Activated CD4-positive, CD25-positive, alpha-beta regulatory T cell treated with anti-CD3 and anti-CD28 coated beads, Interleukin-2, amount 50 U/mL, for 72 hours (primary cell): ENCODE results near the gene NDUFV1.
A peak's percentile ranks its signal among the peaks of the same experiment; 100 is the strongest.
"Not testable (repeated sequence)": the region's sequence is repeated elsewhere in the genome, so short reads cannot be mapped to it uniquely, and the experiment has no call there.

Source experiments
- DNase-seq: peaks from one replicate; pipeline ENCODE4 v3.0.0; 2021

The NDUFV1 gene

DNA sequence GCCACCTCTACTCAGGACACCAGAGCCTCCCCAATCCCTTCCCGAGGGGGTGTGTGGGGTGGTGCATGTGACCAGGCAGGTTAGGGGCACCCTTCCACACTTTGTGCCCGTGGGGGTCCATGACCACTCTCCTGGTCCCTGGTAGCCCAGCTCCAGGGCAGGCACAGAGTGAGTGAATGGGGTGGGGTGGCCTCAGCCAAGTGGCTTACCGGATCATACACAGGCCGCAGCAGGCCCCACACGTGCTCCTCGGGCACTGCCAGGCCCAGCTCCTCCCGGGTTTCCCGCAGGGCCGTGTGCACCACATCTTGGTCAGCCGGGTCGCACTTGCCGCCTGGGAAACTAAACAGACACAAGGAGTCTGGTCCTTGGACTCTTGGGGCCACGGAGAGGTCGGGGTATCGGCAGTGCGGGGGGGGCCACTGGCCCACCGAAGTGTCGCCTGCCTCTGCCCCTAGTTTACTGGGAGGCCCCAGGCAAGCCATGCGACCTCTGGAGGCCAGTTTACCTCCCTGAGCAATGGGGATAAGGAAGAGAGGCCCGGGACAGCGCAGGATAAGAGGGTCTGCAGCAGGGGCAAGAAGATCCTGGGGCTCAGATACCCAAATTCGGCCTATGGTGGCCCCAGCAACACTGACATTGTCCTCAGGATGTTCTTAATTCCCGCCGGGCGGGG lies 22.1 kb downstream of the NDUFV1 start:
- no peak for DNase-seq

DNA sequence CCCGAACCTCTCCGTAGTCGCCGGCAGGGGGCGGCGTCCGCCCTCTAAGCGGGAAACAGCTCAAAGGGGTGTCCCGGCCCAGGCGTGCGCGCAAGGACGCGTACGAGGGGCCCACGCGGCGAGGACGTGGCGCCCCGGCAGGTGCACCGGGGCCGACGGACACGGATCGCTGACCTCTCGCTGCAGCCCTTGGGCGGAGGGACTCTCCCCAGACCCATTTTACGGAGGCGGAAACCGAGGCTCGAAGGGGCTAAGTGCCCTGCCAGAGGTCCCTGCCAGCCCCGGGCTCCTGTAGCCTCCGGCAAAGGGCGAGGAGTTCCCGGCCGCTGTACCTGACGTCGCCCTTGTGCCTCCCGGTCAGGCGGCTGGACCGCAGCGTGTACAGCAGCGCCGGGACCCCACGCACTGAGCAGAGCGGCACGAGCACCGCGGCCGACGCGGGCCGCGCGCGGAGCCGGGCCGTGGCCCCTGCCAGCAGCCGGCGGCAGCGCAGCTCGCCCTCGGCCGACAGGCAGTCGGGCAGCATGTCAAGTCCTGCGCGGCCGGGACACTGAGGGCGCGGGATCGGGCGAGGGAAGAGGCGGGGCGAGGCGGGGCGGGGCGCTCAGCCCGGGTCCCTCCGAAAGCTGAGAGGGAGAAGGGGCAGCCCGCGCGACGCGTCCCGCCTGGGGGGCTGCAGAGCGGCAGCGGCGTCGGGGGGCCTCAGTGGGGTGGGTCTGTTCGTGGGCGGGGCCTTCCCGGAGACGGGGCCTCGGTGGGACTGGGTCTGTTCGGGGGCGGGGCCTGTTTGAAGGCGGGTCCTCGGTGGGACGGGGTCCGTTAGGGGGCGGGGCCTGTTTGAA lies 22.9 kb downstream of the NDUFV1 start, which contains the start of gene NUDT8:
Gene NUDT8, minus strand, starts transcription at position 552 of the 842 bp plus-strand sequence. Its CDS starts 26 bp downstream, at position 526.
- DNase-seq, result peak; percentile 94

- peak; percentile 95 for DNase-seq
These were observed 23.6 kb downstream of the NDUFV1 start for GRCh38 chr11:67630228-67630942.

- DNase-seq, result no peak
These were observed 24.2 kb downstream of the NDUFV1 start for GRCh38 chr11:67630943-67631331.

DNA sequence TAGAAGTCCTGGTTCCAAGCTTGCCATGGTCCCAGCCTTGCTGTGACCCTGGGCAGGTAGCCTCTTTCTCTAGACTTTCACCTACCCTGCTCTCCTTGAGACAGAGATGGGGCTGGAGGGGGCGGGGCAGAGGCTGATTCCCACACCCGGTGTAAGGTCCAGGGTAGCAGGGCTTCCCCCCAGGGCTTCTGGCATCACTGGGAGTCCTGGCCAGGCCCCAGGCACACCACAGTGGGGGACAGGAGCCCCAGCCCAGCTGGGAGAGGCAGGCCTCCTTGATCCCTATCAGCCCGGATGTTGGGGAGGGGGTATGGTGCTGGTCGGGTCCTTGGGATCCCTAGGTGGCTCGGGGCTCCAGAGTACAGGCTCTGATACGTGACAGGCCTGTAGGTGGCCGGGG lies 24.7 kb downstream of the NDUFV1 start:
- no peak for DNase-seq

DNA sequence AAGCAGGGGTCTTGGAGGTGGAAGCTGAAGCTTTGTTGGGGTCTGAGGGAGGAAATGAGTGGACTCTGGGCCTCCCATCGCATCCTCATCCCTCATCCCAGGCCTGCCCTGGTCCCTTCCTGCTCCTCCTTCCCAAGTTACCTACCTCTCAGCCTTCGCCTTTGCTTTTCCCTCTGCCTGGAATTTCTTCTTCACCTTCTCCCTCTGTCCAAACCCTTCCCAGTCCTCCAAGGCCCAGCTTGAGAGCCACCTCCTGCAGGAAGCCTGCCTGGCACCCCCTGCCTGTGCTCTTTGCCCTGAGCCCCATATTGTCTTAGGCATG lies 25.1 kb downstream of the NDUFV1 start:
- no peak for DNase-seq

- DNase-seq, result no peak
These were observed 25.6 kb downstream of the NDUFV1 start for GRCh38 chr11:67632175-67632981.

DNA sequence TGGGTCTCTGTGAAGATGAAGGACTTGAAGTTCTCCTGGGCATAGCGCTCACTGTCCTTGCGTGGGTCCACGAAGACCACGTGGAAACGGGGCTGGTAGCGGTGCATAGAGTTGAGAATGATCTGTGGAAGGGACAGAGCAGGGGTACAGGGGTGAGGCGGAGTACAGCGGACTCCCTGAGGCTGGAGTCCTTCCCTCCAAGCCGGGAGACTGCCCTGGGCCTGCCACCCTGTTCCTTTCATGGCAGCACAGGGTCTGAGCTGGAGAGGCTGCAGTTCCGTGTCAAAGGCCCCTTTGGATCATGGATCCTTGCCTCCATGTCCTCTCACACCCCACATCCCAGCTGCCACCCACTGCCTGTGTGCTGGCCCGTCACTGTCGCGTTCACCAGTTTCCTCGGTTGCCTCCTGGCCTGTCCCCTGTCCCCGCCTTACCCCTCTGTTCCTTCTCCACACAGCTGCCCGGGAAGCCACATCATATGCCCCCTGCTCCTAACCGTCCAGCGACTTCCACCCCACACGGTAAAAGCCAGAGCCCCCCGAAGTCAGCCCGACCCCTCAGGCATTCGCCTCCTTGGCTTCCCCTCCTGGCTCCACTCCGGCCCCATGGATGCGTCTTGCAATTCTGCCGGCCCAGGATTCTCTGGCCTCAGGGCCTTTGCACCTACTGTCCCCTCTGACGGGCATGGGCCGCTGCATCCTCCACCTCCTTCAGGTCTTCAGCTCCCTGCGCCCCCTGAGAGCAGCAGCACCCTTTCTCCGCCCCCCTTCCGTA lies 26.4 kb downstream of the NDUFV1 start:
- DNase-seq, result no peak

GRCh38 chr11:67633758-67634365 lies 27.1 kb downstream of the NDUFV1 start:
- DNase-seq, result no peak

- no peak for DNase-seq
These were observed 27.9 kb downstream of the NDUFV1 start for GRCh38 chr11:67634366-67635230.

GRCh38 chr11:67635231-67635521 lies 28.4 kb downstream of the NDUFV1 start:
- DNase-seq, result no peak

DNA sequence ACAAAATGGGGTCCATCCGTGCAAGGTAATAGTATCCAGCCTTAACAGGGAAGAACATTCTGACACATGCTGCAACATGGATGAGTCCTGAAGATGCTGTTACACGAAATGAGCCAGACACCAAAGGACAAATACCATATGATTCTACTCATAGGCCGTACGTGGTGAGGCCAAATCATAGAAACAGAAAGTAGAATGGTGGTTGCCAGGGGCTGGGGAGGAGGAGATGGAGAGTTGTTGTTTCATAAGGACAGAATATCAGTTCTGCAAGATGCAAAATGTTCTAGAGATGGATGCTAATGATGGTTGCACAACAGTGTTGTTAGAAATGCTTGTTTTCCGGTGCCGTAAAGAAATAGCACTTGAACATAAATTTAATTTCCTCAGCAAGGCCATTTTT lies 30.2 kb downstream of the NDUFV1 start:
- DNase-seq, result no peak

DNA sequence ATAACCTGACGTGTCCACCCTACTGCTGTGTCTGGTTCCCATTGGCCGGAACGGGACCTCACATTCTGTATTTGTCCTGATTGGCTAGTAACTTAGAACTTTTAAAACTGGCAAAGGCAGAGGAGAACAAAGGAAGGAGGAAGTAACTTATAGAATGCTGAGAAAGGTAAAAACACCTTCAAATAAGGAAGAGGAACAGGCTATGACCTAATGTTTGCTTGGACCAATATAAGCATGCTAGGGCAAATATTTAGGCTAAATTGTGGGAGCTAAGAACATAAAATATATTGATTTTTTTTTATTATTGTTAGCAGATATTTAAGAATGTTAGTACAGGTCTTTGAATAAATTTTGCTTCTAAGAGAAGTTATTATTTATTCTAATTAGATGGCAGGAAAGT lies 30.7 kb downstream of the NDUFV1 start:
- not testable (repeated sequence) for DNase-seq

GRCh38 chr11:67638535-67639437 lies 32.0 kb downstream of the NDUFV1 start:
- DNase-seq, result no peak

GRCh38 chr11:67639438-67639859 lies 32.7 kb downstream of the NDUFV1 start, which contains the start of gene TBX10:
Gene TBX10 (minus strand): TSS chr11:67639763. CDS start chr11:67639472, 291 bp downstream.
- DNase-seq, result no peak

GRCh38 chr11:67640021-67640757 lies 33.5 kb downstream of the NDUFV1 start:
- DNase-seq, result peak; percentile 57

DNA sequence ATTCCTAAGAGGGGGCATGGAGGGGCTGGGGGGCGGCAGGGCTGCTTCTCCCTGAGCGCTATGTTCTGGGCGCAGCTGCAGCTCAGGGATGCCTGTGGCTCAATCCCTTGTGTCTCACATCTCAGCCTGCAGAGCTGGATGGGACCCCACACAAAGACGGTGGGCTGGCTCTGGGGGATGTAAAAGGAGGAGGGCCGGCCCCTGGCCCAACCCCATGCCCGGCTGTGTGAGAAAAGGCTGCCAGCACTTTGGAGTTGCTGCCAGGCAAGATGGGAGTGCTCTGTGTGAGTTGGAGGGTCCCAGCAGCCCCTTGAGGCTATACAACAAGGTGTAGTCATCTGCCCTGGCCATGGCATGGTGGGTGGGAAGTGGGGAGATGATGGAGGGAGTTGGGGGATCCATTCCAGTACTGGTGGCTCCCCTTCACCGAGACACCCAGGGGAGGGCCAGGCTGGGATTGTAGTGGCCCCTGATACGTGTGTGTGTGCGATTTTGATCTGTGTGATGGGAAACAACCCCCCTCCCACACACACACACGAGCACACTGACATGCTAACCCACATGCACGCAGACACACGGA lies 34.1 kb downstream of the NDUFV1 start:
- no peak for DNase-seq
